Uterus (tissue), 4 donors: Measurements from ENCODE around the gene WDR75. TPM values are rescaled to one million over a fixed set of nuclear protein-coding genes. Genes with fewer than 3 reads are reported as not detected.
"Not testable (repeated sequence)": the region's sequence is repeated elsewhere in the genome, so short reads cannot be mapped to it uniquely, and the experiment has no call there.

ENCODE experiments used
- DNase-seq, 2 donors: peaks; one replicate each; pipeline ENCODE4 v3.0.0-alpha.2; 2019 to 2020
- H3K27ac ChIP-seq, 2 donors: fragments of 200-600 bp; sonication (generic); 1 replicate in 1 of 2; 2 replicates in 1 of 2; pipeline ENCODE4 v1.5.1; 2016 to 2018
- H3K27me3 ChIP-seq, 2 donors: fragments of 200-600 bp; sonication (generic); one replicate each; pipeline ENCODE4 v1.5.1; 2018 to 2019; ENCODE audit warnings: control low read depth in 1 of 2
- H3K36me3 ChIP-seq, 2 donors: fragments of 200-600 bp; sonication (generic); one replicate each; pipeline ENCODE4 v1.5.1; 2019; ENCODE audit warnings: control low read depth in 1 of 2
- H3K4me1 ChIP-seq, 2 donors: fragments of 200-600 bp; sonication (generic); one replicate each; pipeline ENCODE4 v1.5.1; 2018 to 2019; ENCODE audit warnings: control low read depth in 1 of 2
- H3K4me3 ChIP-seq, 2 donors: fragments of 200-600 bp; sonication (generic); 1 replicate in 1 of 2; 2 replicates in 1 of 2; pipeline ENCODE4 v1.5.1; 2018 to 2019; ENCODE audit warnings: mild to moderate bottlenecking in 1 of 2
- H3K9me3 ChIP-seq, 2 donors: fragments of 200-600 bp; sonication (generic); one replicate each; pipeline ENCODE4 v1.5.1; 2019; ENCODE audit warnings: control low read depth in 1 of 2
- CTCF ChIP-seq, 4 experiments: fragments of 200-600 bp in 2 of 4; fragments of 450-650 bp in 2 of 4; sonication (generic) in 2 of 4; IDR thresholded peaks; one replicate each; pipeline ENCODE4 v1.5.1; 2016 to 2019; ENCODE audit warnings: antibody characterized with exemption in 4 of 4, mild to moderate bottlenecking in 2 of 4, moderate library complexity in 1 of 4
- POLR2A ChIP-seq, 2 donors: fragments of 450-650 bp; IDR thresholded peaks; one replicate each; pipeline ENCODE4 v1.6.1; 2016; ENCODE audit warnings: antibody characterized with exemption in 2 of 2, mild to moderate bottlenecking in 1 of 2, moderate library complexity in 1 of 2
- intact Hi-C: fragments of 100-400 bp; cut with DNase I; formaldehyde crosslinking; loops from one replicate; pipeline ENCODE4 v1.15.1; 2023; ENCODE audit warnings: low total_unique reads
- total RNA-seq, 4 donors: library from RNA; depleted of rRNA in 3 of 4; stranded (reverse); fragments of >200 nt in 3 of 4; gene quantifications; one replicate each; pipeline versions ENCODE4 v1.1.0 to v1.2.4, GENCODE V29; 2014 to 2023
- donor health status: DM: yes; HTN: yes; CAD: no.

WDR75 gene
- total RNA-seq, 4 donors from 2014 or later: 24.8 to 103 (median 48.8) TPM

GRCh38 chr2:189424961-189425360 lies 16.3 kb upstream of the WDR75 start:
- no peak for DNase-seq
- intact Hi-C loops: no loop called here
- H3K9me3 ChIP-seq: no peaks in the 10 kb centered on the region
- H3K27ac ChIP-seq: no peak overlapping the region
- no peaks in the 10 kb centered on the region for H3K36me3 ChIP-seq
- H3K4me3 ChIP-seq: no peak overlapping the region
- TF ChIP-seq POLR2A (IDR thresholded peaks at IDR 0.05) (no peak), CTCF (IDR thresholded peaks at IDR 0.05) (no peak)
- no peaks in the 10 kb centered on the region for H3K27me3 ChIP-seq
- no peaks in the 10 kb centered on the region for H3K4me1 ChIP-seq

- intact Hi-C loops: no loop called here
- no peak overlapping the region for H3K27ac ChIP-seq
- no peaks in the 10 kb centered on the region for H3K27me3 ChIP-seq
- no peak overlapping the region for H3K4me3 ChIP-seq
- no peaks in the 10 kb centered on the region for H3K4me1 ChIP-seq
- DNase-seq: no peak
- no peak for TF ChIP-seq CTCF (IDR thresholded peaks at IDR 0.05)
- TF ChIP-seq POLR2A (IDR thresholded peaks at IDR 0.05): no peak
- H3K36me3 ChIP-seq: no peaks in the 10 kb centered on the region
- no peaks in the 10 kb centered on the region for H3K9me3 ChIP-seq
These were observed 15.6 kb upstream of the WDR75 start for GRCh38 chr2:189425676-189426075.

- TF ChIP-seq POLR2A (IDR thresholded peaks at IDR 0.05) (no peak), CTCF (IDR thresholded peaks at IDR 0.05) (no peak)
- Histone ChIP-seq H3K4me3 (no peak overlapping the region), H3K36me3 (no peaks in the 10 kb centered on the region), H3K27me3 (no peaks in the 10 kb centered on the region), H3K27ac (no peak overlapping the region), H3K4me1 (no peaks in the 10 kb centered on the region), H3K9me3 (no peaks in the 10 kb centered on the region)
- intact Hi-C loops: no loop called here
- DNase-seq: no peak
These were observed 14.4 kb upstream of the WDR75 start for GRCh38 chr2:189426886-189427285.

- Histone ChIP-seq H3K4me3 (no peak overlapping the region), H3K27me3 (no peaks in the 10 kb centered on the region), H3K4me1 (no peaks in the 10 kb centered on the region), H3K36me3 (no peaks in the 10 kb centered on the region), H3K27ac (no peak overlapping the region), H3K9me3 (no peaks in the 10 kb centered on the region)
- intact Hi-C loops: no loop called here
- DNase-seq: no peak
- TF ChIP-seq POLR2A (IDR thresholded peaks at IDR 0.05) (no peak), CTCF (IDR thresholded peaks at IDR 0.05) (no peak)
These were observed 13.4 kb upstream of the WDR75 start for GRCh38 chr2:189427872-189428271.

GRCh38 chr2:189430448-189430847 lies 10.8 kb upstream of the WDR75 start:
- H3K9me3 ChIP-seq, intact Hi-C loops: not testable (repeated sequence)

GRCh38 chr2:189435803-189436202 lies 5.5 kb upstream of the WDR75 start:
- H3K4me3 ChIP-seq, H3K27ac ChIP-seq, intact Hi-C loops, H3K9me3 ChIP-seq, H3K27me3 ChIP-seq, H3K36me3 ChIP-seq, DNase-seq, H3K4me1 ChIP-seq: not testable (repeated sequence)

More at GRCh38 chr2:189430448-189430847, 10.8 kb upstream of the WDR75 start:
- H3K36me3 ChIP-seq, H3K27ac ChIP-seq, H3K27me3 ChIP-seq, H3K4me3 ChIP-seq, DNase-seq, H3K4me1 ChIP-seq: not testable (repeated sequence)
